ENCODE measurements around the gene GPX4.

The GPX4 gene

DNA sequence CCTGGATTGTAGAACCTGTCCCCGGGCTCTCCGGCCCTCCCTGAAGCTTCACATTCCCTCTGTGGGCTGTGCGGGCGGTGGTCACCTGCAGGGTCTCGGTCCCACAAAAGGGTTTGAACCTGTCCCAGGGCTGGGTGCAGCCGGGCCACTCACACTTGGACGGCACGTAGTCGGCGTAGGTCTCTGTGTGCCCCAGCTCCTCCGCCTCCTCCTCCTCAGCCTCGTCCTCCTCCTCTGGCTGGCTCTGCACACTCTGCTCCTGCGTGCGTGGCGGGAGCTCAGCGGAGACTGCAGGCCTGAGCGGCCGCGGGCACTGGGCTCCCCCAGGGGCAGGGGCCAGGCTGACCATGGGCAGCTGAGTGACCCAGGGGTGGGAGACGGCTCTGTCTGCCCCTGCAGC lies 19.6 kb downstream of the GPX4 start:
- Histone ChIP-seq H4K20me1 (ENCODE audit: insufficient read depth, low read length) (0 out of 2 replicates have a peak, but pooled peaks cover 7% of the 10 kb centered on the region), H3K79me2 (ENCODE audit: low read length) (no peaks in the 10 kb centered on the region), H3K4me1 (ENCODE audit: low read length) (no peaks in the 10 kb centered on the region), H3K4me2 (ENCODE audit: low read length) (no peak overlapping the region), H3K36me3 (replicated peaks; ENCODE audit: low read depth, low read length) (peaks cover 64% of the 10 kb centered on the region), H3K9ac (ENCODE audit: low read length) (no peak overlapping the region), H3K4me3 (ENCODE audit: low read length) (no peak overlapping the region), H3K27ac (ENCODE audit: low read length) (no peak overlapping the region), H3K9me3 (ENCODE audit: insufficient read depth, low read length) (no peaks in the 10 kb centered on the region), H2AFZ (ENCODE audit: low read depth, low read length) (no peak overlapping the region), H3K27me3 (ENCODE audit: low read depth, low read length) (no peaks in the 10 kb centered on the region)
- TF ChIP-seq EZH2phosphoT487 (IDR thresholded peaks at IDR 0.05; ENCODE audit: low read depth), result no peak
- no peak for TF ChIP-seq CTCF (IDR thresholded peaks at IDR 0.05; ENCODE audit: low read depth, low read length)

GRCh38 chr19:1123885-1124677 lies 20.3 kb downstream of the GPX4 start:
- no peaks in the 10 kb centered on the region for H3K27me3 ChIP-seq (ENCODE audit: low read depth, low read length)
- H3K4me2 ChIP-seq (ENCODE audit: low read length), result no peak overlapping the region
- H2AFZ ChIP-seq (ENCODE audit: low read depth, low read length), result no peak overlapping the region
- no peak overlapping the region for H3K9ac ChIP-seq (ENCODE audit: low read length)
- H4K20me1 ChIP-seq (ENCODE audit: insufficient read depth, low read length), result 0 out of 2 replicates have a peak, but pooled peaks cover 7% of the 10 kb centered on the region
- H3K36me3 ChIP-seq (replicated peaks; ENCODE audit: low read depth, low read length), result peaks cover 60% of the 10 kb centered on the region
- no peak overlapping the region for H3K4me3 ChIP-seq (ENCODE audit: low read length)
- H3K79me2 ChIP-seq (ENCODE audit: low read length), result no peaks in the 10 kb centered on the region
- no peaks in the 10 kb centered on the region for H3K4me1 ChIP-seq (ENCODE audit: low read length)
- no peak for TF ChIP-seq EZH2phosphoT487 (IDR thresholded peaks at IDR 0.05; ENCODE audit: low read depth)
- TF ChIP-seq CTCF (IDR thresholded peaks at IDR 0.05; ENCODE audit: low read depth, low read length), result no peak
- no peak overlapping the region for H3K27ac ChIP-seq (ENCODE audit: low read length)
- no peaks in the 10 kb centered on the region for H3K9me3 ChIP-seq (ENCODE audit: insufficient read depth, low read length)

- Histone ChIP-seq H3K36me3 (replicated peaks; ENCODE audit: low read depth, low read length) (peaks cover 48% of the 10 kb centered on the region), H3K79me2 (ENCODE audit: low read length) (peaks cover 17% of the 10 kb centered on the region; the same call in 1 of the 2 replicates), H2AFZ (ENCODE audit: low read depth, low read length) (no peak overlapping the region), H3K4me1 (ENCODE audit: low read length) (peaks cover 4% of the 10 kb centered on the region), H3K4me3 (ENCODE audit: low read length) (no peak overlapping the region), H4K20me1 (ENCODE audit: insufficient read depth, low read length) (peaks cover 20% of the 10 kb centered on the region; the same call in 1 of the 2 replicates), H3K27me3 (ENCODE audit: low read depth, low read length) (no peaks in the 10 kb centered on the region), H3K9me3 (ENCODE audit: insufficient read depth, low read length) (no peaks in the 10 kb centered on the region), H3K27ac (ENCODE audit: low read length) (no peak overlapping the region), H3K9ac (ENCODE audit: low read length) (no peak overlapping the region), H3K4me2 (ENCODE audit: low read length) (no peak overlapping the region)
- no peak for TF ChIP-seq CTCF (IDR thresholded peaks at IDR 0.05; ENCODE audit: low read depth, low read length)
- no peak for TF ChIP-seq EZH2phosphoT487 (IDR thresholded peaks at IDR 0.05; ENCODE audit: low read depth)
Measured at GRCh38 chr19:1125601-1126467, 22.0 kb downstream of the GPX4 start.
